Panc1 (cell line): ENCODE results near the gene LAMP1. TPM values are rescaled to one million over a fixed set of nuclear protein-coding genes. Genes with fewer than 3 reads are reported as not detected.
"Not testable (repeated sequence)": the region's sequence is repeated elsewhere in the genome, so short reads cannot be mapped to it uniquely, and the experiment has no call there.

Source experiments
- ATAC-seq: fragments of 200-7000 bp; cut with Tn5 transposase; 2 replicates; pipeline ENCODE4 v1.9.1; 2020; ENCODE audit warnings: mild to moderate bottlenecking, moderate library complexity
- BruUV-seq: library from RNA; stranded (reverse); fragments of 400-500 nt; replicated peaks from 2 replicates; lab custom pipeline; 2021; lab: Mats Ljungman, UMichigan
- CTCF ChIA-PET: fragments of 300-600 bp; sonication (Branson Sonifier 250); formaldehyde crosslinking; loops from one replicate; lab custom pipeline; 2022; ENCODE audit warnings: antibody characterized with exemption; lab: Charles Lee
- POLR2A ChIA-PET: fragments of 300-600 bp; sonication (Branson Sonifier 250); formaldehyde crosslinking; loops from one replicate; lab custom pipeline; 2022; ENCODE audit warnings: antibody characterized with exemption; lab: Charles Lee
- DNase-seq: peaks from one replicate; pipeline ENCODE4 v3.0.0-alpha.2; 2010; ENCODE audit warnings: low read depth, low spot score
- H3K27ac ChIP-seq: 2 replicates; pipeline ENCODE4 v1.5.1; 2011; ENCODE audit warnings: mild to moderate bottlenecking, low read length, inconsistent platforms
- H3K27me3 ChIP-seq: fragments of 200-500 bp; sonication (Bioruptor generic); 2 replicates; pipeline ENCODE4 v1.6.0; 2014; ENCODE audit warnings: low read length, inconsistent platforms; ENCODE audit not compliant: control insufficient read depth, insufficient read depth
- H3K36me3 ChIP-seq: fragments of 200-500 bp; sonication (Bioruptor generic); 2 replicates; pipeline ENCODE4 v1.5.1; 2014; ENCODE audit warnings: inconsistent platforms, mild to moderate bottlenecking, low read length, moderate library complexity; ENCODE audit not compliant: control insufficient read depth, insufficient read depth
- H3K4me1 ChIP-seq: 2 replicates; pipeline ENCODE4 v1.5.1; 2011; ENCODE audit warnings: inconsistent platforms, mild to moderate bottlenecking, low read length, moderate library complexity; ENCODE audit not compliant: control insufficient read depth, insufficient read depth
- H3K4me3 ChIP-seq, 2 experiments: 2 replicates each; pipeline ENCODE4 v1.5.1; 2011 to 2012; ENCODE audit warnings: low read depth in 2 of 2, low read length in 2 of 2, mild to moderate bottlenecking in 2 of 2, inconsistent platforms in 1 of 2, moderate library complexity in 1 of 2
- H3K9me3 ChIP-seq: fragments of 200-500 bp; sonication (Bioruptor generic); 2 replicates; pipeline ENCODE4 v1.5.1; 2014; ENCODE audit warnings: low read depth, mild to moderate bottlenecking, inconsistent platforms, low read length, moderate library complexity; ENCODE audit not compliant: control insufficient read depth, insufficient read depth
- POLR2AphosphoS5 ChIP-seq: IDR thresholded peaks from 2 replicates; pipeline ENCODE4 v1.6.1; 2012; ENCODE audit warnings: mild to moderate bottlenecking, low read depth, low read length, moderate library complexity
- SIN3A ChIP-seq: IDR thresholded peaks from 2 replicates; pipeline ENCODE4 v1.6.1; 2012; ENCODE audit warnings: low read depth, mild to moderate bottlenecking, low read length, moderate library complexity, borderline replicate concordance; ENCODE audit not compliant: insufficient read depth
- TCF7L2 ChIP-seq: IDR thresholded peaks from 2 replicates; pipeline ENCODE4 v1.6.1; 2011; ENCODE audit warnings: mild to moderate bottlenecking, low read depth, low read length, inconsistent platforms
- in situ Hi-C: cut with HindIII; loops from 2 replicates; pipeline ENCODE4 v1.10.0; 2016; ENCODE audit warnings: low sequenced_read_pairs, low pct_unique_long_range_greater_than_20kb
- intact Hi-C: fragments of 100-400 bp; cut with micrococcal nuclease; formaldehyde crosslinking; loops from one replicate; pipeline ENCODE4 v1.10.0; 2022; ENCODE audit not compliant: unreplicated experiment
- microRNA-seq: library from miRNA; unstranded; fragments of <30 nt; microRNA quantifications from one replicate; pipeline ENCODE4 v1.1.0, GENCODE V29; 2020; ENCODE audit not compliant: unreplicated experiment
- total RNA-seq: library from RNA; stranded (reverse); gene quantifications from one replicate; pipeline ENCODE4 v1.2.1, GENCODE V29; 2021; ENCODE audit not compliant: unreplicated experiment
- TF ChIP-seq, protein P1 (sequence below), 2 experiments: IDR thresholded peaks; 2 replicates each; pipeline ENCODE4 v1.6.1; 2011 to 2012; ENCODE audit warnings: low read depth in 2 of 2, control low read depth in 1 of 2, low read length in 1 of 2, mild to moderate bottlenecking in 1 of 2, moderate library complexity in 1 of 2; ENCODE audit not compliant: insufficient read depth in 1 of 2
- TF ChIP-seq, protein P2 (sequence below): fragments of 450-650 bp; IDR thresholded peaks from 2 replicates; pipeline ENCODE4 v1.5.1; 2017; ENCODE audit warnings: mild to moderate bottlenecking

Gene LAMP1
- total RNA-seq, 1 experiment from 2014 or later, result 212 TPM

DNA sequence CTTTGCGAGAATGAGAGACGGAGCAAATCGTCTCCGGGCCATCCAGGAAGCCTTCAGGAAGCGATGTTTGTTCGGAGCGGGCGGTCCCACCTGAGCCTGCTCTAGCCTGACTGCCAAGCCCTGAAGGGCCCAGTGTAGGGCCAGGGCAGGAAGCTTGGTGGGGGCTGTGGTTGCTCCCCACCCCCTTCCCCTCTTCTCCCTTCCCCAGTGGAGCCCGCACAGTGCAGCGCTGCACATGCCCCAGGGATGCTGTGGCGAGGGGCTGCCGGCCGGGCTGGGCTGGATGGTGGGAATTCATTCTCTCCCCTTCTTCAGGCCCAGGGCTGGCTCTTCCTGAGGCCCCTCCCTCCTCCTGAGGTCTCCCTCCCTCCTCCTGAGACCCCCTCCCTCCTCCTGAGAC, 74.0 kb downstream of the LAMP1 start:
- CTCF ChIA-PET, result no interaction called here
- no peak for DNase-seq
- Histone ChIP-seq H3K27me3 (no peaks in the 10 kb centered on the region), H3K36me3 (no peaks in the 10 kb centered on the region), H3K4me1 (no peaks in the 10 kb centered on the region), H3K27ac (no peak overlapping the region), H3K9me3 (no peaks in the 10 kb centered on the region), H3K4me3 (no peak overlapping the region)
- in situ Hi-C loops (no loop called here), intact Hi-C loops (loop anchor here (10.0 kb wide), 1 partner anchor 96 kb away; no protein-coding TSS in a partner anchor)
- ATAC-seq, result no peak
- no TSS peak for BruUV-seq
- no peak for TF ChIP-seq SIN3A
- no peak for TF ChIP-seq TCF7L2
- TF ChIP-seq, protein P1, sequence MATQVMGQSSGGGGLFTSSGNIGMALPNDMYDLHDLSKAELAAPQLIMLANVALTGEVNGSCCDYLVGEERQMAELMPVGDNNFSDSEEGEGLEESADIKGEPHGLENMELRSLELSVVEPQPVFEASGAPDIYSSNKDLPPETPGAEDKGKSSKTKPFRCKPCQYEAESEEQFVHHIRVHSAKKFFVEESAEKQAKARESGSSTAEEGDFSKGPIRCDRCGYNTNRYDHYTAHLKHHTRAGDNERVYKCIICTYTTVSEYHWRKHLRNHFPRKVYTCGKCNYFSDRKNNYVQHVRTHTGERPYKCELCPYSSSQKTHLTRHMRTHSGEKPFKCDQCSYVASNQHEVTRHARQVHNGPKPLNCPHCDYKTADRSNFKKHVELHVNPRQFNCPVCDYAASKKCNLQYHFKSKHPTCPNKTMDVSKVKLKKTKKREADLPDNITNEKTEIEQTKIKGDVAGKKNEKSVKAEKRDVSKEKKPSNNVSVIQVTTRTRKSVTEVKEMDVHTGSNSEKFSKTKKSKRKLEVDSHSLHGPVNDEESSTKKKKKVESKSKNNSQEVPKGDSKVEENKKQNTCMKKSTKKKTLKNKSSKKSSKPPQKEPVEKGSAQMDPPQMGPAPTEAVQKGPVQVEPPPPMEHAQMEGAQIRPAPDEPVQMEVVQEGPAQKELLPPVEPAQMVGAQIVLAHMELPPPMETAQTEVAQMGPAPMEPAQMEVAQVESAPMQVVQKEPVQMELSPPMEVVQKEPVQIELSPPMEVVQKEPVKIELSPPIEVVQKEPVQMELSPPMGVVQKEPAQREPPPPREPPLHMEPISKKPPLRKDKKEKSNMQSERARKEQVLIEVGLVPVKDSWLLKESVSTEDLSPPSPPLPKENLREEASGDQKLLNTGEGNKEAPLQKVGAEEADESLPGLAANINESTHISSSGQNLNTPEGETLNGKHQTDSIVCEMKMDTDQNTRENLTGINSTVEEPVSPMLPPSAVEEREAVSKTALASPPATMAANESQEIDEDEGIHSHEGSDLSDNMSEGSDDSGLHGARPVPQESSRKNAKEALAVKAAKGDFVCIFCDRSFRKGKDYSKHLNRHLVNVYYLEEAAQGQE (IDR thresholded peaks at IDR 0.05; ENCODE audit: insufficient read depth in 1 of 2, low read depth in 2 of 2, low read length in 1 of 2), result no peak
- no peak for TF ChIP-seq POLR2AphosphoS5
- TF ChIP-seq, protein P2, sequence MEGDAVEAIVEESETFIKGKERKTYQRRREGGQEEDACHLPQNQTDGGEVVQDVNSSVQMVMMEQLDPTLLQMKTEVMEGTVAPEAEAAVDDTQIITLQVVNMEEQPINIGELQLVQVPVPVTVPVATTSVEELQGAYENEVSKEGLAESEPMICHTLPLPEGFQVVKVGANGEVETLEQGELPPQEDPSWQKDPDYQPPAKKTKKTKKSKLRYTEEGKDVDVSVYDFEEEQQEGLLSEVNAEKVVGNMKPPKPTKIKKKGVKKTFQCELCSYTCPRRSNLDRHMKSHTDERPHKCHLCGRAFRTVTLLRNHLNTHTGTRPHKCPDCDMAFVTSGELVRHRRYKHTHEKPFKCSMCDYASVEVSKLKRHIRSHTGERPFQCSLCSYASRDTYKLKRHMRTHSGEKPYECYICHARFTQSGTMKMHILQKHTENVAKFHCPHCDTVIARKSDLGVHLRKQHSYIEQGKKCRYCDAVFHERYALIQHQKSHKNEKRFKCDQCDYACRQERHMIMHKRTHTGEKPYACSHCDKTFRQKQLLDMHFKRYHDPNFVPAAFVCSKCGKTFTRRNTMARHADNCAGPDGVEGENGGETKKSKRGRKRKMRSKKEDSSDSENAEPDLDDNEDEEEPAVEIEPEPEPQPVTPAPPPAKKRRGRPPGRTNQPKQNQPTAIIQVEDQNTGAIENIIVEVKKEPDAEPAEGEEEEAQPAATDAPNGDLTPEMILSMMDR, result no peak
- POLR2A ChIA-PET, result no interaction called here

DNA sequence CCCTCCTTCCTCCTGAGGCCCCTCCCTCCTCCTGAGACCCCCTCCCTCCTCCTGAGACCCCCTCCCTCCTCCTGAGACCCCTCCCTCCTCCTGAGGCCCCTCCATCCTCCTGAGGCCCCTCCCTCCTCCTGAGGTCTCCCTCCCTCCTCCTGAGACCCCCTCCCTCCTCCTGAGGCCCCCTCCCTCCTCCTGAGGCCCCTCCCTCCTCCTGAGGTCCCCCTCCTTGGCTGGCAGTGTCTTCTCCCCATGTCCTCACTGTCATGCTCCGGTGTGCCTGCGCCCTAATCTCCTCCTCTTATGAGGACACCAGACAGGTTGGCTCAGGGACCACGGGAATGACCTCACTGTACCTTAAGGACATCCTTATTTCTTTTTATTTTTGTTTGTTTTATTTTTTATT, 74.7 kb downstream of the LAMP1 start:
- H3K36me3 ChIP-seq, in situ Hi-C loops, H3K4me3 ChIP-seq, POLR2A ChIA-PET, CTCF ChIA-PET, H3K27me3 ChIP-seq, H3K9me3 ChIP-seq, DNase-seq, BruUV-seq, H3K4me1 ChIP-seq, ATAC-seq, H3K27ac ChIP-seq: not testable (repeated sequence)
- intact Hi-C loops, result loop anchor here (10.0 kb wide), 1 partner anchor 97 kb away; no protein-coding TSS in a partner anchor

Small RNAs within 50 kb of the gene (microRNA-seq; reads per million reads assigned to microRNA genes)
- not detected for gene MIR8075

Other genes with a start within 250 kb of the LAMP1 start
- not detected for gene F7, start 191.4 kb upstream of the LAMP1 start, total RNA-seq
- gene F10, start 174.4 kb upstream of the LAMP1 start, total RNA-seq, result 0.18 TPM
- gene PROZ, start 138.6 kb upstream of the LAMP1 start, total RNA-seq, result not detected
- 39.7 TPM for gene PCID2, start 88.6 kb upstream of the LAMP1 start, total RNA-seq
- 80.8 TPM for gene CUL4A, start 87.6 kb upstream of the LAMP1 start, total RNA-seq
- gene GRTP1, start 66.9 kb downstream of the LAMP1 start, total RNA-seq, result 4.8 TPM
- gene ADPRHL1, start 156.2 kb downstream of the LAMP1 start, total RNA-seq, result 4.8 TPM
- 22.8 TPM for gene DCUN1D2, start 193.5 kb downstream of the LAMP1 start, total RNA-seq